ENCODE measurements around the gene CALM3.

The CALM3 gene

GRCh38 chr19:46629546-46630025, 28.5 kb downstream of the CALM3 start:
- Histone ChIP-seq H3K36me3 (ENCODE audit: insufficient read depth, low read length) (no peaks in the 10 kb centered on the region), H3K9me3 (ENCODE audit: control insufficient read depth, insufficient read depth, low read length) (no peaks in the 10 kb centered on the region), H3K4me1 (ENCODE audit: insufficient read depth, low read length) (peaks cover 34% of the 10 kb centered on the region), H3K9ac (ENCODE audit: low read depth, low read length) (no peak overlapping the region)

- no peaks in the 10 kb centered on the region for H3K36me3 ChIP-seq (ENCODE audit: insufficient read depth, low read length)
These were observed 29.6 kb downstream of the CALM3 start for GRCh38 chr19:46630586-46631205.

DNA sequence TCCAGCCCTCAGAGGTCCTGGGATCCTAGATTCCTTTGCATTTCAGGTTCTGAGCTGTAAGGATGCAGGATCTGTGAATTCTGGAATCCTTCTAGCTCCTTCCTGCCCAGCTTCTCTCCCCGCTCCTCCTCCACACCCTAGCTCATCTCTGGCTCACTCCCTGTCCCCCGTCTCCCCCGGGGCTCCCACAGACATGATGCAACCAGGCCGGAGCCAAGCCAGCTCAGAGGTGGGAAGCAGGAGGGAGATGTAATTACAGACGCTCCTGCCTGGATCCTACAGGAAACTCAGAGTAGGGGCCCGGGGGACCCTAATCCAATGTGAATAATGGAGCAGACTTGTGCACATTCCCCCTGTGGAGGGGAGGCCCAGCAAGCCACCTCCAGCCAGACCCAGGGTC, 30.4 kb downstream of the CALM3 start:
- no peaks in the 10 kb centered on the region for H3K9me3 ChIP-seq (ENCODE audit: control insufficient read depth, insufficient read depth, low read length)
- no peaks in the 10 kb centered on the region for H3K36me3 ChIP-seq (ENCODE audit: insufficient read depth, low read length)
- H3K4me1 ChIP-seq (ENCODE audit: insufficient read depth, low read length): peaks cover 22% of the 10 kb centered on the region
- no peak overlapping the region for H3K9ac ChIP-seq (ENCODE audit: low read depth, low read length)

More at GRCh38 chr19:46630586-46631205, 29.6 kb downstream of the CALM3 start:
- Histone ChIP-seq H3K4me1 (ENCODE audit: insufficient read depth, low read length) (peaks cover 23% of the 10 kb centered on the region), H3K9ac (ENCODE audit: low read depth, low read length) (no peak overlapping the region), H3K9me3 (ENCODE audit: control insufficient read depth, insufficient read depth, low read length) (no peaks in the 10 kb centered on the region)

- no peaks in the 10 kb centered on the region for H3K36me3 ChIP-seq (ENCODE audit: insufficient read depth, low read length)
- H3K9me3 ChIP-seq (ENCODE audit: control insufficient read depth, insufficient read depth, low read length): no peaks in the 10 kb centered on the region
- peaks cover 23% of the 10 kb centered on the region for H3K4me1 ChIP-seq (ENCODE audit: insufficient read depth, low read length)
- peak overlapping the region; percentile 39; the same call in 1 of the 2 replicates for H3K9ac ChIP-seq (ENCODE audit: low read depth, low read length)
These were observed 32.0 kb downstream of the CALM3 start for GRCh38 chr19:46633130-46633529.

GRCh38 chr19:46634045-46634655, 33.0 kb downstream of the CALM3 start:
- H3K4me1 ChIP-seq (ENCODE audit: insufficient read depth, low read length): peaks cover 26% of the 10 kb centered on the region
- peak overlapping the region; percentile 55; the same call in 1 of the 2 replicates for H3K9ac ChIP-seq (ENCODE audit: low read depth, low read length)
- H3K36me3 ChIP-seq (ENCODE audit: insufficient read depth, low read length): no peaks in the 10 kb centered on the region
- no peaks in the 10 kb centered on the region for H3K9me3 ChIP-seq (ENCODE audit: control insufficient read depth, insufficient read depth, low read length)

DNA sequence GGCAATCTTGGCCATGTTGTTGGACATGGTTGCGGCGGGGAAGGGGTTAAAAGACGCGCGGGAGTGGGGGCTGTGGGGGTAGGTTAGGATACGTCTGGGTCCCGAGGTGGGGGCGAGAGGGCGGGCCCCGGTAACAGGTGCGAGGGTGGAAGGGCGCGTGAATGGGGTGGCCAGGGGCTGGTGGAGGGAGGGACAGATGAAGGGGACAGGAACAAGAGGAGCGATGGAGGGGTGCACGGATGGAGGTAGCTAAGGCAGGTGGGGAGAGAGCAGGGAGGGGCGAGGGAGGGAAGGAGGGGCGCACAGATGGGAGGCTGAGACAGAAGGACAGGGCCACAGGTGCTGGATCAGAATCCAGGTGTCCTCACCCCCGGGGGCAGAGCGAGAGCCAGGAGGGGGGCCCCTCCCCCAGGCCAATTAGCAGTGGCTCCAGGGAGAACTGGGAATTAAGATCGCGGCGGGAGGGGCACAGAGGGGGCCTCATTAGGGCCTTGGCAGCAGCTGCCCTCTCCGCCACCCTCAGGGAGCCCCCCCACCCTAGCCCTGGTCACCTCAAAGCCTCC, 33.6 kb downstream of the CALM3 start:
- H3K4me1 ChIP-seq (ENCODE audit: insufficient read depth, low read length): peaks cover 26% of the 10 kb centered on the region
- H3K9me3 ChIP-seq (ENCODE audit: control insufficient read depth, insufficient read depth, low read length): no peaks in the 10 kb centered on the region
- H3K36me3 ChIP-seq (ENCODE audit: insufficient read depth, low read length): no peaks in the 10 kb centered on the region
- peak overlapping the region; percentile 55; the same call in 1 of the 2 replicates for H3K9ac ChIP-seq (ENCODE audit: low read depth, low read length)

DNA sequence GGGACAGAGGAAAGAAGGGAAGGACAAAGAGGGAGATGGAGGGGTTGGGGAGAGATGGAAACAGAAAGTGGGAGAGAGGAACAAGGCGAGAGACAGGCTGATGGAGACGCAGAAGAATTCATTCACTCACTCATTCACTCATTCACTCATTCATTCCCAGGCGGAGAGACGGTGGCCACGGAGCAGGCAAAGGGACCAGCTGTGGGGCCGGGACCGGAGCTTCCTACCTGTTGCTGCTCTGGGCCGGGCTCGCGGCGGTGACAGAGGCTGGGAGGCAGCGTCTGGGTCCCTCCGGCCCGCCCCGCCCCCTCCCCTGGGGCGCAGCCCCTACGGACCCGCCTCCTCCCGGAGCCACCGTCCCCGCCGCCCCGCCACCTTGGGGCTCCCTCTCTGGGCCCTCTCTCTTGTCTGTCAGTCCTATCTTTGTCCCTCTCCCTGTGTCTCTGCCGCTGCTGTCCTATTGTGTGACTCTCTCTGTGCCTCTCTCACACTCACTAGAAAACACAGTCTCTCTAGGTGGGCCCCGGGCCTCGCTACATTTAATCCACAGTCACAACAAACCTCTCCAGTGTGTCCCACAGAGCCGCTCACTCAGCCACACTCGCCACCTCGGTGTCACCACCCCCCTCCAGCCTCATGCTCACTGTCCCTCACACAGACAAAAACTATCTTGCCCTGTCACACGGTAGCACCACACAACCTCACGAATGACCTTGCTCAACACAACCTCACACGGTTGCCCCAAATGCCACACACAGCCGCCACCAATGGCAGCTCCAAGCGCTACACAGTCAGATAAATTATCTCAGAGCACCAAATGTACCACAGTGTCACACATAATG, 35.0 kb downstream of the CALM3 start, which contains the start of gene GNG8:
Gene GNG8 (minus strand): TSS at position 283 of the 842 bp plus-strand sequence. CDS start 1,520 bp downstream, outside the sequence.
- no peaks in the 10 kb centered on the region for H3K36me3 ChIP-seq (ENCODE audit: insufficient read depth, low read length)
- H3K9me3 ChIP-seq (ENCODE audit: control insufficient read depth, insufficient read depth, low read length): no peaks in the 10 kb centered on the region
- peaks cover 23% of the 10 kb centered on the region for H3K4me1 ChIP-seq (ENCODE audit: insufficient read depth, low read length)
- H3K9ac ChIP-seq (ENCODE audit: low read depth, low read length): peak within 1 kb of the TSS; percentile 55; the same call in 1 of the 2 replicates

GRCh38 chr19:46637224-46637623, 36.1 kb downstream of the CALM3 start:
- H3K9me3 ChIP-seq (ENCODE audit: control insufficient read depth, insufficient read depth, low read length): no peaks in the 10 kb centered on the region
- no peaks in the 10 kb centered on the region for H3K36me3 ChIP-seq (ENCODE audit: insufficient read depth, low read length)
- H3K4me1 ChIP-seq (ENCODE audit: insufficient read depth, low read length): peaks cover 16% of the 10 kb centered on the region; the same call in 1 of the 2 replicates
- H3K9ac ChIP-seq (ENCODE audit: low read depth, low read length): no peak overlapping the region

GRCh38 chr19:46639358-46640182, 38.4 kb downstream of the CALM3 start:
- Histone ChIP-seq H3K9ac (ENCODE audit: low read depth, low read length) (peak overlapping the region; percentile 75), H3K4me1 (ENCODE audit: insufficient read depth, low read length) (peaks cover 7% of the 10 kb centered on the region; the same call in 1 of the 2 replicates), H3K9me3 (ENCODE audit: control insufficient read depth, insufficient read depth, low read length) (no peaks in the 10 kb centered on the region), H3K36me3 (ENCODE audit: insufficient read depth, low read length) (no peaks in the 10 kb centered on the region)

GRCh38 chr19:46640656-46641055, 39.5 kb downstream of the CALM3 start:
- H3K9ac ChIP-seq (ENCODE audit: low read depth, low read length): no peak overlapping the region; the same call in 1 of the 2 replicates
- no peaks in the 10 kb centered on the region for H3K36me3 ChIP-seq (ENCODE audit: insufficient read depth, low read length)
- peaks cover 7% of the 10 kb centered on the region; the same call in 1 of the 2 replicates for H3K4me1 ChIP-seq (ENCODE audit: insufficient read depth, low read length)
- no peaks in the 10 kb centered on the region for H3K9me3 ChIP-seq (ENCODE audit: control insufficient read depth, insufficient read depth, low read length)

GRCh38 chr19:46644720-46645119, 43.6 kb downstream of the CALM3 start:
- Histone ChIP-seq H3K9me3 (ENCODE audit: control insufficient read depth, insufficient read depth, low read length) (peaks cover 3% of the 10 kb centered on the region), H3K36me3 (ENCODE audit: insufficient read depth, low read length) (no peaks in the 10 kb centered on the region), H3K9ac (ENCODE audit: low read depth, low read length) (no peak overlapping the region), H3K4me1 (ENCODE audit: insufficient read depth, low read length) (peaks cover 3% of the 10 kb centered on the region; the same call in 1 of the 2 replicates)

DNA sequence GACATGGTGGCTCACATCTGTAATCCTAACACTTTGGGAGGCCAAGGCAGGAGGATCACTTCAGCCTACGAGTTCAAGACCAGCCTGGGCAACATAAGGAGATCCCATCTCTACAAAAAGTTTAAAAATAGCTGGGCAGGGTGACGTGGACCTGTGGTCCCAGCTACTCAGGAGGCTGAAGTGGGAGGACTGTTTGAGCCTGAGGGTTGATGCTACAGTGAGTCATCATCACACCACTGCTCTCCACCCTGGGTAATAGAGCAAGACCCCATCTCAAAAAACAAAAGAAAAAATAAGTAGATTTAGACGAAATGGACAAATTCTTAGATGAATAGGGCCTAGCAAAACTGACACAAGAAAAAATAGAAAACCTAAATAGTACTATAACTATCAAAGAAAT, 45.3 kb downstream of the CALM3 start:
- no peaks in the 10 kb centered on the region for H3K36me3 ChIP-seq (ENCODE audit: insufficient read depth, low read length)
- H3K4me1 ChIP-seq (ENCODE audit: insufficient read depth, low read length): no peaks in the 10 kb centered on the region

More for the DNA sequence above, 45.3 kb downstream of the CALM3 start:
- no peak overlapping the region for H3K9ac ChIP-seq (ENCODE audit: low read depth, low read length)
- H3K9me3 ChIP-seq (ENCODE audit: control insufficient read depth, insufficient read depth, low read length): peaks cover 3% of the 10 kb centered on the region
